HG03378 (cell line): Measurements from ENCODE around the gene SRGAP3.

ENCODE experiments used
- ATAC-seq: cut with Tn5 transposase; IDR thresholded peaks from one replicate; pipeline ENCODE4 v1.9.1; 2021; ENCODE audit warnings: mild to moderate bottlenecking, moderate library complexity; ENCODE audit not compliant: unreplicated experiment

The SRGAP3 gene

GRCh38 chr3:9229325-9229724 is 20.1 kb downstream of the SRGAP3 start:
- ATAC-seq = no peak

DNA sequence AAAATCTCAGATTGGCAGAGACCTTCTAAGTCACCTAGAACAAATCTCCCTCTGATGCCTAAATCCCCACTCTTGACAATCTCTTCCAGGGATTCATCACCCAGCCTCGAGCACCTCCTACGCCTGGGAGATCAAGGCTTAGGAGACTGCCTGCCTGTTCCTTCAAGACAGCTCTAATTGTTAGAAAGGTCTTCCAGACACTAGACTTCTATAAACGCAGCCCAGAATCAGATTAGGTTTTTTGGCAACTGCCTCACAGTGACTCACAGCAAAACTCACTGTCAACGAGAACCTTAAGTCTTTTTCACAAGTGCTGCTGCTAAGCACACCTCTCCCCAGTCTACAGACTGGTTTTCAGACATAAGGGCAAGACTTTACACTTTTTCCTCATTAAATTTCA is 23.1 kb downstream of the SRGAP3 start:
- no peak for ATAC-seq

- no peak for ATAC-seq
Measured at GRCh38 chr3:9225268-9225667, 24.2 kb downstream of the SRGAP3 start.

DNA sequence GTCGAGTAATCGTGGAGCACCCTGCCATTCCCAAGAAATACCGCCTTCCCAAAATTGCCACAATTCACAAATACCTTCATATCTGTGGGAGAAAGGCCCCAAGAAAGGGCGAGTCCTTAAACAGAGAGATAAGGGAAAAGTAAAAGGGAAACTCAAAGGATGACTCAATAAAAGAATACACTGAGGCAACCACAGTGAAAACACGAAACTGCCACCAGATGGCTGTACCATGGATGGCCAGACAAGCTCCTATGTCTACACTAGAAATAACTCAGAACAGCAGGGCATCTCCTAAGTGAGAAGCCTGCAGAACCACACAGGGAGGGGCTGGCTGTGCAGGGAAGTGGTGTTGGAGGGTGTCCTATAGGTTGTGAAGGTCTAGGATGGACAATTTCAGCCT is 25.0 kb downstream of the SRGAP3 start:
- peak; percentile 97 for ATAC-seq

DNA sequence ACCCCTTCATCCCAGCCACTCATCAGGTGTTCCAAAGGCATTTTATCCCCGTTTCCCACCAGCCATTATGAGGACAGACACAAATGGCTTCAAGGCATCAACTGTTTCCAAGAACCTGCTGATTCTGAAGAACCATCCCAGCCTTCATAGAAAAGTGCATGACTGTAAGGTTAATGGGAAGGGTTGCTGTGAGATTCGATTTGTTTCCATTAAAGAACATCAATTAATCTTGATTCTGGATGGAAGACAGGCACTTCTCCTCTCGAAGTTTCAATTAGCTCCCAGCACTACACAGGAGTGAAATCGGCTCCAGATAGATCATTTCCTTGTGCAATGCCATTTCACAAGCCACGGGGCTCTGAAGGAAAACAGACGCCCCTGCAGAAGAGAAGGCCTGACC is 25.8 kb downstream of the SRGAP3 start:
- no peak for ATAC-seq

- ATAC-seq = no peak
Measured at GRCh38 chr3:9222956-9223639, 26.3 kb downstream of the SRGAP3 start.

DNA sequence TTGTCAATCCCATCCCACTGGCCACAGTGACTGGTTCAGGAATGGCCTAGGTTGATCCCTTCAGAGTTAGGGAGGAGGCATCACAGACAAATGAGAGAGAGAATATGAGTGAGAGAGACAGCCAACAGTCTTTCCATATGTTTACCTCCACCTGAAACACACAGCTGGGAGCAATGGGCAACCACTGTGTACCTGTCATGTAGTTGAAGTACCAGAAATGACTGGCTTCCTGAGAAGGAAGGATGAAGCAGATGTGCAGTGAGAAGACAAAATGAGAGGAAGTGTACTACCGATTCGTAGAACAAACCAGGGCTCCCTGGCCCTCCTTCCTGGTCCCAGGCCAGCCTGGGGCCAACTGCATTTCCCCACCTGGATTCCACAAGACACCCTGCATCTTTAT is 27.4 kb downstream of the SRGAP3 start:
- ATAC-seq = no peak

DNA sequence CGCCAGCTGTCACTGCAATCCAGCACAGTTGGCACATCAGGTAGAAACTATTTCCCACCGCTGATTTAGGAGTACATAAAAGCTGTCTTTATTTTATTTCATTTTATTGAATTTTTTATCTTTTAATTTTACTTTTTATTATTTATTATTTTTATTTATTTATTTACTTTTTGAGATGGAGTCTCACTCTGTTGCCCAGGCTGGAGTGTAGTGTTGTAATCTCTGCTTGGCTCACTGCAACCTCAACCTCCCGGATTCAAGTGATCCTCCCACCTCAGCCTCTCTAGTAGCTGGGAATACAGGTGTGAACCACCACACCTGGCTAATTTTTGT is 31.0 kb downstream of the SRGAP3 start:
- ATAC-seq = no peak

GRCh38 chr3:9217784-9218513 is 31.5 kb downstream of the SRGAP3 start:
- ATAC-seq = no peak

DNA sequence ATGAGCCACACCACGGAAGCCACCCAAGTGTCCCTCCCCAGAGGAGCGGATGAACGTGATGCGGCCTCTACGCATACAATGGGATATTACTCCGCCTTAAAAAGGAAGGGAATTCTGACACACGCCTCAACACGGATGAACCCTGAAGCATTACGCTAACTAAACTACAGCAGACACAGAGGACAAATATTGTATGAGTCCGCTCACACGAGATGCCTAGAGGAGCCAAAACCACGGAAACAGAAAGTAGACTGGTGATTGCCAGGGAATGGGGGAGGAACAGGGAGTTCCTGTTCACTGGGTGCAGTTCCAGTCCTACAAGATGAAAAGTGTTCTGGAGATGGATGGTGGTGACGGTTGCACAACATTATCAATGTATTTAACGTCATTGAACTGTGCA is 32.7 kb downstream of the SRGAP3 start:
- no peak for ATAC-seq

DNA sequence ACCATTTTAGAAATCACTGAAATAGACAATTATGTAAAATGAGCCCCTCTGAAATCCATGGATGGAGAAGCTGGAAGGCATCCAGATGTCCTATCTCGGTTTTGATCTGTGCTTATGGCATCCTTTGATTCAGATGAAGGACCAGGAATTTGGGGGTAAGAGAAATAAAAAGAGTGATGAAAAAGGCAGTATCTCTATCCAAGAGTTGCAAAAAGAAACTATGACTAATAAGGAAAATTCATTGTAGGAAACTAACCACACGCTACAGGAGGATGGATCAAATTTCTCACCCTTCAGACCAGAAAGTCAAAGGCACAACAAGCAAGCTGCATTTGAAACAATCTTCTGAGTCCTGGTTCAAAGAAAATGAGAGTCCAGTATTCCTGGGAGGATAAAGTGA is 34.8 kb downstream of the SRGAP3 start:
- no peak for ATAC-seq

GRCh38 chr3:9214185-9214584 is 35.3 kb downstream of the SRGAP3 start:
- ATAC-seq = no peak

GRCh38 chr3:9213019-9213634 is 36.3 kb downstream of the SRGAP3 start:
- ATAC-seq = no peak

DNA sequence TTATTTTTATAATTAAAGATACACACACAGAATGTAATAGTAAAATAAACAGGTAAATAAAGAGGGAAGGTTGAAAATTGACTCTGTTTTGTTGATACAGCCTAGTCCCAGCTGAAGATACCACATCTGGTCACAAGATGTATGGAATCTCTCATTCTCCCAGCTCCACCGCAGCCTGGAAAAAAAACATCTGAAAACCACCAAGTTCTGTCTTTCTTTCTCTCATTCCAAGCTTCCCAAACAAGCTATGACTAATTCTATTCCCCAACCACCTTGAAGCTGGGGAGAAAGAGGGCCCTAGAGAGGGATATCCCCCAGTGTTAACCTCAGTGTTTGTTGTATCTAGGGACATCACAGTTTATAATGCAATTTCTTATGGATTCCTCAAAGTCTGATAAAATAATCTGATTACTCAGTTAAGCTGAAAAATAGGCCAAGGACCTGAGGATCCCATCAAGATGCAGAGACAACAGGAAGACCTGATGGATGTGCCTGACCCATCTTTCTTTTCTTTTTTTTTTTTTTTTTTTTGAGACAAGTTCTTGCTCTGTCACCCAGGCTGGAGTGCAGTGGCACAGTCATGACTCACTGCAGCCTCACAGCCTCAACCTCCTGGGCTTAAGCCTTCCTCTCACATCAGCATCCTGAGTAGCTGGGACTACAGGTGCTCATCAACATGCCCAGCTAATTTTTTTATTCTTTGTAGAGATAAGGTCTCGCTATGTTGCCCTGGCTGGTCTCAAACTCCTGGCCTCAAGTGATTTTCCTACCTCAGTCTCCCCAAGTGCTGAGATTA is 38.1 kb downstream of the SRGAP3 start:
- no peak for ATAC-seq

- ATAC-seq = no peak
Measured at GRCh38 chr3:9209777-9210176, 39.7 kb downstream of the SRGAP3 start.

- ATAC-seq = no peak
Measured at GRCh38 chr3:9208605-9209152, 40.8 kb downstream of the SRGAP3 start.

DNA sequence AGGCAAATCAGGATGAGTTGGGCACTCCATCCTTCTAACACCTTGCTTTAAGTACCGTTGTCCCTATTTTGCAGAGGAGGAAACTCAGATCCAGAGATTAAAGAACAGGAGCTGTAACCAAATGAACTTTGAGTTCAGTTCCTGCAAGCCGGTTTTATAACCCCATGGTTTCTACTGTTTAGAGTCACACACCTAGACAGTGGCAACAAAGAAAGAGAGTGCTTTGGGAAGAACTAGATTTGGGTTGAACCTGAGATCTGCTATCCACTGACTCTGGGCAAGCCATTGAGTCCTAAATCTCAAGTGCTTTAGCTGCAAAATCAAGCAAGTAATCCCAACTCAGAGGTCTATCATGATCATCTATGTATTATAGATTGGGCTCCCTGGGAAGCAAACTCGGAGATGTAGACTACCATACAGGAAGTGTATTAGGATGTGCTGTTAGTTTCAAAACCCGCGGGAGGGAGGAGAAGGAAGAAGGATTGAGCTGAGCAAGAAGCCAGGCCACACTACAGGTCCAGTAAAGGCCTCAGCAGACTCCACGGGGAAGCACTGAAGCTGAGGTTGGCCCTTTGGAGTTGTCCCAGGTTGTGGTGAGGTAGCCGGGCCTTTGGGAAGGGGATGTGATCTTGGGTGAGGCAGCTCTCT is 42.2 kb downstream of the SRGAP3 start:
- no peak for ATAC-seq

GRCh38 chr3:9206287-9206686 is 43.2 kb downstream of the SRGAP3 start:
- ATAC-seq = no peak

- no peak for ATAC-seq
Measured at GRCh38 chr3:9205345-9206143, 43.9 kb downstream of the SRGAP3 start.
